ENCODE measurements around the gene UTY.

The UTY gene

DNA sequence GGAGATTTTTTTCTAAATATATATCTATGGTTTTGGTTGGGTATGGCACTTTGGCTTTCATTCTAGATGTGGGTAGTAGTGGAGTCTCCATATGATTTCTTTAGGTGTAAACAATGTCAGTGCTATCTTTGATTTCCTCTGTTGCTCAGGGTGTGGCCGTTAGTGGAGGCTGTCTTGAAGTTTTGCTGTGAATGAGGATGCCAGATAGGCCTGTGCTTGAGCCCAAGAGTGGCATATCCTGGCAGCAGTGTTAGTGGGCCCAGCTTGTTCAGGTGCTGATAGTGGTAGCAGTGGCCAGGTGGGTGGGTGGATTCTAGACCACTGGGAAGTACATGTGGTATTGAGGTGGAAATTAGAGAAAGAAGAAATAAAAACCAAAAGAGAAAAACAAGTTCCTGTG lies 8.9 kb upstream of the UTY start:
- CTCF ChIA-PET = no interaction called here
- H3K36me3 ChIP-seq (ENCODE audit: control insufficient read depth in 2 of 2, insufficient read depth in 1 of 2, low read length in 2 of 2) = no peaks in the 10 kb centered on the region
- no peaks in the 10 kb centered on the region for H3K9me3 ChIP-seq (ENCODE audit: control insufficient read depth, insufficient read depth, low read depth, low read length)
- no peaks in the 10 kb centered on the region for H3K4me1 ChIP-seq (ENCODE audit: control insufficient read depth, insufficient read depth, low read length)
- POLR2A ChIA-PET = no interaction called here
- no peak overlapping the region for H3K4me3 ChIP-seq (ENCODE audit: low read depth, low read length)
- TF ChIP-seq, protein P1, sequence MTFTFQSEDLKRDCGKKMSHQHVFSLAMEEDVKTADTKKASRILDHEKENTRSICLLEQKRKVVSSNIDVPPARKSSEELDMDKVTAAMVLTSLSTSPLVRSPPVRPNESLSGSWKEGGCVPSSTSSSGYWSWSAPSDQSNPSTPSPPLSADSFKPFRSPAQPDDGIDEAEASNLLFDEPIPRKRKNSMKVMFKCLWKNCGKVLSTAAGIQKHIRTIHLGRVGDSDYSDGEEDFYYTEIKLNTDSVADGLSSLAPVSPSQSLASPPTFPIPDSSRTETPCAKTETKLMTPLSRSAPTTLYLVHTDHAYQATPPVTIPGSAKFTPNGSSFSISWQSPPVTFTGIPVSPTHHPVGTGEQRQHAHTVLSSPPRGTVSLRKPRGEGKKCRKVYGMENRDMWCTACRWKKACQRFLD (tag by site-specific recombination; IDR thresholded peaks at IDR 0.05) = no peak
- TF ChIP-seq ZNF426 (tag by site-specific recombination; IDR thresholded peaks at IDR 0.05) = no peak
- TF ChIP-seq ZNF747 (tag by site-specific recombination; IDR thresholded peaks at IDR 0.05) = no peak
- no peak for TF ChIP-seq ZNF777 (tag by site-specific recombination; IDR thresholded peaks at IDR 0.05; ENCODE audit: borderline replicate concordance)
- TF ChIP-seq PRDM10 (tag by site-specific recombination; IDR thresholded peaks at IDR 0.05) = no peak
- no peak for TF ChIP-seq ZNF157 (tag by site-specific recombination; IDR thresholded peaks at IDR 0.05)
- no peak for TF ChIP-seq ZNF169 (tag by site-specific recombination; IDR thresholded peaks at IDR 0.05)
- TF ChIP-seq KLF16 (tag by site-specific recombination; IDR thresholded peaks at IDR 0.05) = no peak
- TF ChIP-seq, protein P2, sequence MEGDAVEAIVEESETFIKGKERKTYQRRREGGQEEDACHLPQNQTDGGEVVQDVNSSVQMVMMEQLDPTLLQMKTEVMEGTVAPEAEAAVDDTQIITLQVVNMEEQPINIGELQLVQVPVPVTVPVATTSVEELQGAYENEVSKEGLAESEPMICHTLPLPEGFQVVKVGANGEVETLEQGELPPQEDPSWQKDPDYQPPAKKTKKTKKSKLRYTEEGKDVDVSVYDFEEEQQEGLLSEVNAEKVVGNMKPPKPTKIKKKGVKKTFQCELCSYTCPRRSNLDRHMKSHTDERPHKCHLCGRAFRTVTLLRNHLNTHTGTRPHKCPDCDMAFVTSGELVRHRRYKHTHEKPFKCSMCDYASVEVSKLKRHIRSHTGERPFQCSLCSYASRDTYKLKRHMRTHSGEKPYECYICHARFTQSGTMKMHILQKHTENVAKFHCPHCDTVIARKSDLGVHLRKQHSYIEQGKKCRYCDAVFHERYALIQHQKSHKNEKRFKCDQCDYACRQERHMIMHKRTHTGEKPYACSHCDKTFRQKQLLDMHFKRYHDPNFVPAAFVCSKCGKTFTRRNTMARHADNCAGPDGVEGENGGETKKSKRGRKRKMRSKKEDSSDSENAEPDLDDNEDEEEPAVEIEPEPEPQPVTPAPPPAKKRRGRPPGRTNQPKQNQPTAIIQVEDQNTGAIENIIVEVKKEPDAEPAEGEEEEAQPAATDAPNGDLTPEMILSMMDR (tag by site-specific recombination; IDR thresholded peaks at IDR 0.05) = no peak
- TF ChIP-seq ZNF239 (tag by site-specific recombination; IDR thresholded peaks at IDR 0.05) = no peak
- no peak for TF ChIP-seq ZNF350 (tag by site-specific recombination; IDR thresholded peaks at IDR 0.05)
- no peak for TF ChIP-seq ZNF354C (tag by site-specific recombination; IDR thresholded peaks at IDR 0.05; ENCODE audit: borderline replicate concordance, low read depth)
- TF ChIP-seq ZNF518A (tag by site-specific recombination; conservative IDR thresholded peaks at IDR 0.05; ENCODE audit: low read depth) = no peak
- no peak for TF ChIP-seq KLF9 (tag by site-specific recombination; IDR thresholded peaks at IDR 0.05; ENCODE audit: low read depth)
- TF ChIP-seq, protein P3, sequence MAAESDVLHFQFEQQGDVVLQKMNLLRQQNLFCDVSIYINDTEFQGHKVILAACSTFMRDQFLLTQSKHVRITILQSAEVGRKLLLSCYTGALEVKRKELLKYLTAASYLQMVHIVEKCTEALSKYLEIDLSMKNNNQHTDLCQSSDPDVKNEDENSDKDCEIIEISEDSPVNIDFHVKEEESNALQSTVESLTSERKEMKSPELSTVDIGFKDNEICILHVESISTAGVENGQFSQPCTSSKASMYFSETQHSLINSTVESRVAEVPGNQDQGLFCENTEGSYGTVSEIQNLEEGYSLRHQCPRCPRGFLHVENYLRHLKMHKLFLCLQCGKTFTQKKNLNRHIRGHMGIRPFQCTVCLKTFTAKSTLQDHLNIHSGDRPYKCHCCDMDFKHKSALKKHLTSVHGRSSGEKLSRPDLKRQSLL (tag by site-specific recombination; IDR thresholded peaks at IDR 0.05) = no peak
- TF ChIP-seq KLF10 (tag by site-specific recombination; IDR thresholded peaks at IDR 0.05) = no peak
- no peak for TF ChIP-seq KLF7 (tag by site-specific recombination; IDR thresholded peaks at IDR 0.05; ENCODE audit: borderline replicate concordance)
- TF ChIP-seq ZNF624 (tag by site-specific recombination; IDR thresholded peaks at IDR 0.05) = no peak
- TF ChIP-seq ZNF423 (tag by site-specific recombination; IDR thresholded peaks at IDR 0.05) = no peak
- TF ChIP-seq SALL2 (tag by site-specific recombination; IDR thresholded peaks at IDR 0.05; ENCODE audit: borderline replicate concordance) = no peak
- no peak overlapping the region for H3K27ac ChIP-seq (ENCODE audit: extremely low read depth, low read depth, low read length)
